ENCODE measurements around the gene UBTD1. TPM values are rescaled to one million over a fixed set of nuclear protein-coding genes. Genes with fewer than 3 reads are reported as not detected.

The UBTD1 gene
- polyA plus RNA-seq, 1 donor from 2014 or later, result 3.3 TPM

- no peaks in the 10 kb centered on the region for H3F3A ChIP-seq (ENCODE audit: insufficient read depth, low read length, poor library complexity, severe bottlenecking)
- no peaks in the 10 kb centered on the region for H3K27me3 ChIP-seq (ENCODE audit: insufficient read depth, low read depth, low read length)
- no peak overlapping the region for H3K4me3 ChIP-seq (ENCODE audit: low read length)
- TF ChIP-seq EP300 (conservative IDR thresholded peaks at IDR 0.05; ENCODE audit: poor library complexity, severe bottlenecking) (no peak), EZH2 (IDR thresholded peaks at IDR 0.05; ENCODE audit: borderline replicate concordance, insufficient read depth, low read length, poor library complexity, severe bottlenecking) (no peak), CTCF (IDR thresholded peaks at IDR 0.05; ENCODE audit: poor library complexity, severe bottlenecking) (no peak), MXI1 (conservative IDR thresholded peaks at IDR 0.05; ENCODE audit: poor library complexity, severe bottlenecking) (no peak), SMC3 (conservative IDR thresholded peaks at IDR 0.05; ENCODE audit: poor library complexity) (no peak), POLR2AphosphoS5 (IDR thresholded peaks at IDR 0.05) (no peak), TAF1 (IDR thresholded peaks at IDR 0.05; ENCODE audit: low read depth) (no peak), REST (IDR thresholded peaks at IDR 0.05; ENCODE audit: borderline replicate concordance) (no peak), RAD21 (conservative IDR thresholded peaks at IDR 0.05) (no peak)
- H3K79me2 ChIP-seq (replicated peaks; ENCODE audit: insufficient read depth, low read length), result no peaks in the 10 kb centered on the region
- no peaks in the 10 kb centered on the region for H4K20me1 ChIP-seq (ENCODE audit: insufficient read depth)
- no peak overlapping the region for H3K27ac ChIP-seq (ENCODE audit: low read length)
- no peak overlapping the region for H3K9ac ChIP-seq (ENCODE audit: low read length)
- no peaks in the 10 kb centered on the region for H3K9me3 ChIP-seq (ENCODE audit: low read length)
- no peaks in the 10 kb centered on the region for H3K9me2 ChIP-seq (ENCODE audit: insufficient read depth, low read length)
- no peaks in the 10 kb centered on the region for H3K36me3 ChIP-seq (ENCODE audit: insufficient read depth, low read length)
- no peak overlapping the region for H3K4me2 ChIP-seq (ENCODE audit: low read length)
- H2AFZ ChIP-seq (ENCODE audit: low read depth, low read length), result no peak overlapping the region
These were observed 97.7 kb downstream of the UBTD1 start for GRCh38 chr10:97596101-97597082.

GRCh38 chr10:97597778-97598177 is 99.1 kb downstream of the UBTD1 start:
- H2AFZ ChIP-seq (ENCODE audit: low read depth, low read length), result no peak overlapping the region

More at GRCh38 chr10:97597778-97598177, 99.1 kb downstream of the UBTD1 start:
- Histone ChIP-seq H3K9ac (ENCODE audit: low read length) (no peak overlapping the region), H3K9me2 (ENCODE audit: insufficient read depth, low read length) (no peaks in the 10 kb centered on the region), H3K27ac (ENCODE audit: low read length) (no peak overlapping the region), H3K4me3 (ENCODE audit: low read length) (no peak overlapping the region), H3K4me2 (ENCODE audit: low read length) (no peak overlapping the region), H3K9me3 (ENCODE audit: low read length) (no peaks in the 10 kb centered on the region), H3K79me2 (replicated peaks; ENCODE audit: insufficient read depth, low read length) (no peaks in the 10 kb centered on the region), H4K20me1 (ENCODE audit: insufficient read depth) (no peaks in the 10 kb centered on the region), H3K36me3 (ENCODE audit: insufficient read depth, low read length) (no peaks in the 10 kb centered on the region), H3K27me3 (ENCODE audit: insufficient read depth, low read depth, low read length) (no peaks in the 10 kb centered on the region), H3F3A (ENCODE audit: insufficient read depth, low read length, poor library complexity, severe bottlenecking) (no peaks in the 10 kb centered on the region)
- no peak for TF ChIP-seq SMC3 (conservative IDR thresholded peaks at IDR 0.05; ENCODE audit: poor library complexity)
- no peak for TF ChIP-seq RAD21 (conservative IDR thresholded peaks at IDR 0.05)

Data from neural cell (in vitro differentiated cells).